CD4-positive, CD25-positive, alpha-beta regulatory T cell (primary cell): ENCODE data around the gene CARD10. TPM values are rescaled to one million over a fixed set of nuclear protein-coding genes. Genes with fewer than 3 reads are reported as not detected.

ENCODE experiments used
- ATAC-seq, 2 donors: fragments of 150-1000 bp; cut with Tn5 transposase; one replicate each; pipeline ENCODE4 v1.10.0; 2021; ENCODE audit warnings: low read depth in 2 of 2, moderate number of reproducible peaks in 2 of 2, moderate library complexity in 1 of 2
- DNase-seq, 3 donors: peaks; one replicate each; pipeline versions ENCODE4 v3.0.0 to v3.0.0-alpha.2; 2012 to 2022; ENCODE audit warnings: mixed read lengths in 1 of 3
- H3K27ac ChIP-seq: one replicate; pipeline ENCODE4 v1.7.0; 2013; ENCODE audit warnings: mild to moderate bottlenecking, low read length; ENCODE audit not compliant: insufficient read depth, poor library complexity, severe bottlenecking
- H3K27me3 ChIP-seq: one replicate; pipeline ENCODE4 v1.7.0; 2013; ENCODE audit warnings: low read length; ENCODE audit not compliant: control insufficient read depth, insufficient read depth
- H3K36me3 ChIP-seq: one replicate; pipeline ENCODE4 v1.7.0; 2013; ENCODE audit warnings: mild to moderate bottlenecking, low read length, moderate library complexity; ENCODE audit not compliant: control insufficient read depth, insufficient read depth
- H3K4me1 ChIP-seq: 2 replicates; pipeline ENCODE4 v1.7.0; 2013; ENCODE audit warnings: mild to moderate bottlenecking, low read length; ENCODE audit not compliant: insufficient read depth, control insufficient read depth, poor library complexity, severe bottlenecking
- H3K4me3 ChIP-seq: one replicate; pipeline ENCODE4 v1.7.0; 2013; ENCODE audit warnings: low read depth, mild to moderate bottlenecking, low read length, moderate library complexity
- H3K9me3 ChIP-seq, 2 experiments: 1 replicate in 1 of 2; 2 replicates in 1 of 2; pipeline ENCODE4 v1.7.0; 2013; ENCODE audit warnings: low read length in 2 of 2, mild to moderate bottlenecking in 1 of 2, moderate library complexity in 1 of 2; ENCODE audit not compliant: control insufficient read depth in 2 of 2
- H3K27ac Mint-ChIP-seq, 3 donors: one replicate each; pipeline ENCODE4 v1.8.0; 2020 to 2022; ENCODE audit warnings: mild to moderate bottlenecking in 3 of 3, mixed read lengths in 3 of 3, moderate library complexity in 2 of 3
- H3K27me3 Mint-ChIP-seq: one replicate; pipeline ENCODE4 v1.8.0; 2022; ENCODE audit warnings: mild to moderate bottlenecking, mixed read lengths
- H3K36me3 Mint-ChIP-seq: one replicate; pipeline ENCODE4 v1.8.0; 2020; ENCODE audit warnings: mixed read lengths
- H3K4me1 Mint-ChIP-seq, 4 donors: one replicate each; pipeline ENCODE4 v1.8.0; 2020 to 2022; ENCODE audit warnings: mixed read lengths in 4 of 4, mild to moderate bottlenecking in 1 of 4
- H3K4me3 Mint-ChIP-seq, 4 donors: one replicate each; pipeline ENCODE4 v1.8.0; 2020 to 2022; ENCODE audit warnings: mild to moderate bottlenecking in 4 of 4, mixed read lengths in 4 of 4, moderate library complexity in 3 of 4
- H3K9me3 Mint-ChIP-seq, 7 donors: one replicate each; pipeline ENCODE4 v1.8.0; 2020 to 2022; ENCODE audit warnings: mixed read lengths in 7 of 7, mild to moderate bottlenecking in 3 of 7, moderate library complexity in 2 of 7
- polyA plus RNA-seq, 4 donors: library from polyadenylated mRNA; unstranded; fragments of 300-500 nt; fragmentation: Illumina TruSeq; gene quantifications; one replicate each; pipeline ENCODE4 v1.2.3, GENCODE V29; 2021
- total RNA-seq: library from RNA; stranded (reverse); gene quantifications from one replicate; pipeline ENCODE4 v1.2.3, GENCODE V29; 2022

CARD10 gene
- total and polyA plus RNA-seq, 5 donors from 2014 or later = not detected

GRCh38 chr22:37457093-37457893, 61.9 kb downstream of the CARD10 start:
- no peaks in the 10 kb centered on the region for H3K27me3 Mint-ChIP-seq
- H3K27ac Mint-ChIP-seq = peak overlapping the region in 2 of 3 donors; percentile 44 to 69

DNA sequence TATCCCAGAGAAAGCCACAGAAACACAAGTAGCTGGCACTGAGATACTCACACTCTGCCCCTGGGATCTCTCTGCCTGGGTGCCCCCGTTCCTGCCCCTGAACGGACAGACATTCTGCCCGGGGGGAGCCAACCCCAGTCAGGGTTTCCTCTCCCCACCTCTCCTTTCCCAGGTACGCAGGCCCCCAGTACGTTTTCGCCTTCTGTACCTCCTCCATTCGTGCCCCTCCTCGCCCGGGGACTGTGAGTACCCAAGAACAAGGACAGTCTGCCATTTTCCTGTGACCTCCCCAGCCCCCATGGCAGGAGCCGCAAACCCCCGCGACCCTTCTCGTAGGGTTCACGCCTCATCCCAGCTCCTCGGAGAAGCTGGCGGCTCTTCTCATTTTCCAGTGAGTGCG, 62.9 kb downstream of the CARD10 start:
- peaks cover 3% of the 10 kb centered on the region for H3K36me3 ChIP-seq
- Mint-ChIP-seq H3K27ac (no peak overlapping the region), H3K4me1 (peaks cover 0 to 6% (median 4%) of the 10 kb centered on the region in 4 donors), H3K4me3 (no peak overlapping the region), H3K27me3 (no peaks in the 10 kb centered on the region), H3K9me3 (no peaks in the 10 kb centered on the region), H3K36me3 (peaks cover 25% of the 10 kb centered on the region)
- DNase-seq (no peak), ATAC-seq (no peak)
- no peak overlapping the region for H3K27ac ChIP-seq
- H3K4me3 ChIP-seq = no peak overlapping the region
- no peaks in the 10 kb centered on the region for H3K27me3 ChIP-seq
- H3K9me3 ChIP-seq = no peaks in the 10 kb centered on the region
- H3K4me1 ChIP-seq = no peaks in the 10 kb centered on the region

More at GRCh38 chr22:37457093-37457893, 61.9 kb downstream of the CARD10 start:
- no peak overlapping the region for H3K4me3 Mint-ChIP-seq
- no peaks in the 10 kb centered on the region for H3K9me3 Mint-ChIP-seq
- Histone ChIP-seq H3K36me3 (peaks cover 3% of the 10 kb centered on the region), H3K27ac (no peak overlapping the region), H3K4me3 (no peak overlapping the region), H3K4me1 (no peaks in the 10 kb centered on the region), H3K9me3 (no peaks in the 10 kb centered on the region), H3K27me3 (no peaks in the 10 kb centered on the region)
- peaks cover 0 to 6% (median 5%) of the 10 kb centered on the region in 4 donors for H3K4me1 Mint-ChIP-seq
- ATAC-seq = peak; percentile 82 to 87
- peak; percentile 66 to 80 (median 69) for DNase-seq
- peaks cover 27% of the 10 kb centered on the region for H3K36me3 Mint-ChIP-seq

DNA sequence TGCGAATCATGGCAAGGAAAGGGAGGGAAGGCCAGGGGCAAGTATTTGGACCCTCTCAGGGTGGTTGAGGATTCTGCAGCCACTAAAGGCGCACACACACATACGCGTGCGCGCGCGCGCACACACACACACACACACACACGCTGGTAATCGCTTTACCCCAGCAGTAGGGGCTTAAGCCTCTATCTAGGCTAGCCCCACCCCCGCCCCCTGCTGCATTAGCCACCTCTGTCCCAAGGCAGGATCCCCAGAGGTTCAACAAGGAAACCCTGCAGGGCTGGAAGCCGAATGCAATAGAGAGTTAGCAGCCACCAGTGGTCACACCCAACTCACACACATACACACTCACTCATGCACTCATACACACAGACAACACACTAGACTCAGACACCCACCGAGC, 63.3 kb downstream of the CARD10 start:
- Mint-ChIP-seq H3K27ac (no peak overlapping the region), H3K27me3 (no peaks in the 10 kb centered on the region), H3K4me1 (peaks cover 0 to 6% (median 4%) of the 10 kb centered on the region in 4 donors), H3K36me3 (peaks cover 29% of the 10 kb centered on the region), H3K4me3 (no peak overlapping the region), H3K9me3 (no peaks in the 10 kb centered on the region)
- ATAC-seq = no peak
- peaks cover 3% of the 10 kb centered on the region for H3K36me3 ChIP-seq
- no peaks in the 10 kb centered on the region for H3K27me3 ChIP-seq
- no peaks in the 10 kb centered on the region for H3K9me3 ChIP-seq
- H3K27ac ChIP-seq = no peak overlapping the region
- no peak overlapping the region for H3K4me3 ChIP-seq
- DNase-seq = no peak
- H3K4me1 ChIP-seq = no peaks in the 10 kb centered on the region

DNA sequence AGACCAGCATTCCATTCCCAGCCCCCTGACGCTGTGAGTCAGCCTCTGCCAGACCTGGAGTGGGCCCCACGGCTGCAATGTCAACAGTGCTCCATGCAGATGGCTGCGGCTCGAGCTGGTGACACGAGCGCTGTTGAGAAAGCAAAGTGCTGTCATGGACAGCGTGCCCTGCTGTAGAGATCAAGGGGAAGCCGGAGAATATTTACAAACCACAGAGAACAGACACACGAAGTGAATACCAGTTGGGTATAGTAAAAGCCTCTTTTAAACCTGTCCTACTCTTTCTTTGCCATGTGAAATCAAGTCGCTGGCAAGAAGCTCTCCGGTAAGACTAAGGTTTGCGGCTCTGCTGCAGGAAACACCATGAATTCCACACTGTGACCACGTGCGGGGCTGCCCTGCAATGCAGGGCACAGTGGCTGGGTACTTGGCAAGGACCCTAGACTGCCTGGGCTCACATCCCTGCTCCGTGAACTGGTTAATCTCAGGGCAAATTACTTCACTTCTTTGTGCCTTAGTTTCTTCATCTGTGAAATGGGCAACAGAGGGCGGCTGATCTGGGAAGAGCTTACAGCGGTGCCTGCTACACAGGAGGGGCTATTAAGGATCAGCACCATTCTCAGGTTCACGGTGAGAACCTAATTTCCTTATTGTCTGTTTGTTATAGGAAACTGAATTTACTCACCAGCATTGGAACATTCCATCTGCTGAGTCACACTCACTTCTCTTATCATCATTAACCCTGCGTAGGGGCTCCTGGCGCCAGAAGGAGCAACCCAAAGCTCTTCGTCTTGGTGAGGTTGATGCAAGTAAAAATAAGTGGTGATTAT, 64.1 kb downstream of the CARD10 start:
- Mint-ChIP-seq H3K4me3 (no peak overlapping the region), H3K36me3 (peaks cover 24% of the 10 kb centered on the region), H3K9me3 (no peaks in the 10 kb centered on the region), H3K4me1 (peaks cover 0 to 11% (median 4%) of the 10 kb centered on the region in 4 donors), H3K27ac (peak overlapping the region in 1 of 3 donors; percentile 55), H3K27me3 (no peaks in the 10 kb centered on the region)
- Histone ChIP-seq H3K4me1 (no peaks in the 10 kb centered on the region), H3K36me3 (peaks cover 3% of the 10 kb centered on the region), H3K4me3 (no peak overlapping the region), H3K9me3 (no peaks in the 10 kb centered on the region), H3K27me3 (no peaks in the 10 kb centered on the region), H3K27ac (no peak overlapping the region)
- no peak for ATAC-seq
- DNase-seq = no peak

DNA sequence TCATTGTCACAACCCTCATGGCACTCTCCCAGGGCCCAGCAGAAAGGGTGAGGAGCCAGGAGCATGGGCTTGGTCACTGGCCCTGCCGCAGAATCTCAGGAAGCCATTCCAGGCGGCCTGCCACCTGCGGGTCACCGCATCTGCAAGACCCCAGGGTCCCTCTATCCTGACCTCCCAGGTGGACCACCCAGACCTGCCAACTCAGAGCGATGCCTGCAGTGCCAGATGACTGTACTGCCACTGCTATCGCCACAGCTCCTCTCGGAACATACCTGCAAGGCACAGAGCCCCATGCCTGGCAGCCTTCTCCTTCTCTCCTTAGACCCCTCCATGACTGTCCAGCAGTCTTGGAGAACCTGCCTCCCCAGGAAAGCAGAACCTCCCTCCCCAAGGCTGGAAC, 65.5 kb downstream of the CARD10 start:
- H3K27ac Mint-ChIP-seq = no peak overlapping the region
- no peak overlapping the region for H3K4me3 ChIP-seq
- peaks cover 0 to 12% (median 4%) of the 10 kb centered on the region in 4 donors for H3K4me1 Mint-ChIP-seq
- H3K4me3 Mint-ChIP-seq = no peak overlapping the region
- H3K9me3 Mint-ChIP-seq = no peaks in the 10 kb centered on the region
- H3K27me3 Mint-ChIP-seq = no peaks in the 10 kb centered on the region
- H3K9me3 ChIP-seq = no peaks in the 10 kb centered on the region
- no peaks in the 10 kb centered on the region for H3K27me3 ChIP-seq
- H3K36me3 Mint-ChIP-seq = peaks cover 20% of the 10 kb centered on the region
- H3K27ac ChIP-seq = no peak overlapping the region
- no peaks in the 10 kb centered on the region for H3K4me1 ChIP-seq
- no peak for ATAC-seq
- no peak for DNase-seq
- peaks cover 3% of the 10 kb centered on the region for H3K36me3 ChIP-seq

GRCh38 chr22:37451218-37451617, 68.0 kb downstream of the CARD10 start:
- Histone ChIP-seq H3K27me3 (no peaks in the 10 kb centered on the region), H3K9me3 (no peaks in the 10 kb centered on the region), H3K4me1 (no peaks in the 10 kb centered on the region), H3K4me3 (no peak overlapping the region), H3K36me3 (no peaks in the 10 kb centered on the region), H3K27ac (no peak overlapping the region)
- Mint-ChIP-seq H3K4me1 (peaks cover 0 to 6% (median 1%) of the 10 kb centered on the region in 4 donors), H3K36me3 (peaks cover 12% of the 10 kb centered on the region), H3K4me3 (no peak overlapping the region), H3K27ac (no peak overlapping the region), H3K27me3 (no peaks in the 10 kb centered on the region), H3K9me3 (no peaks in the 10 kb centered on the region)
- ATAC-seq = no peak
- DNase-seq = no peak

DNA sequence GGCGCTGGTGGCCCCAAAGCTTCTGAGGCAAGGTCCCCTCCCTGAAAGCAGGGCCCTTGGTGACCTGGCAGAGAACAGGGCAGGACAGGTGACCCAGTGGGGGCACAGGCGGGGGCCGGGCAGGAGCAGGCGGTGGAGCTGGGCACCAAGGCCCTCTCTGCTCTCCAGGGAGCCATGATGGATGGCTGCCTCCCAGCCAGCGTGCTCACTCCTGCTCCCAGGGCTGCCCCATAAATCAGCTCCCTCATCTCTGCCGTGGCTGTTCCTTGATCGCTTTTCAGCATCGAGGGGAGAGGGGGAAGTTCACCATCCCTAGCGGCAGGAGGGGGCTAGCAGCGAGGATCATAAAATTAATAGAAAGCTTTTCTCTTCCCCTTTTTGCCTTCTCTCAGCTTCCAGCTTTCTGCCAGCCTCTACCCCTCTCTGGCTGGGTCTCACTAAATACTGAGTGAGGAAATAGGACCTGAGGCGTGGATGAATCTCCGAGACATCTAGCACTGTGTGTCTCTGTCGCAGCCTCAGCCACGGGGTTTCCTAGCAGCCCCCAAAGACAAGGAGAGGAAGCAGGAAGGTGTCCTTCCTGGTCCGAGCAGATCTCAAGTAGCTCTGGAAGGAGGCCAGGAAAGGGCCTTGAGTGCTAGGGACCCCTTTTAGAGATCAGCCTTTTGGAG, 69.7 kb downstream of the CARD10 start:
- no peaks in the 10 kb centered on the region for H3K9me3 Mint-ChIP-seq
- no peak for DNase-seq
- Histone ChIP-seq H3K4me3 (no peak overlapping the region), H3K36me3 (no peaks in the 10 kb centered on the region), H3K4me1 (no peaks in the 10 kb centered on the region), H3K27me3 (no peaks in the 10 kb centered on the region), H3K27ac (no peak overlapping the region), H3K9me3 (no peaks in the 10 kb centered on the region)
- H3K27ac Mint-ChIP-seq = no peak overlapping the region
- H3K4me3 Mint-ChIP-seq = no peak overlapping the region
- no peaks in the 10 kb centered on the region for H3K27me3 Mint-ChIP-seq
- H3K36me3 Mint-ChIP-seq = peaks cover 7% of the 10 kb centered on the region
- no peak for ATAC-seq
- H3K4me1 Mint-ChIP-seq = peaks cover 0 to 6% (median 1%) of the 10 kb centered on the region in 4 donors
